GM21825 (cell line): ENCODE results near the gene POLL.
A peak's percentile ranks its signal among the peaks of the same experiment; 100 is the strongest.
"Not testable (repeated sequence)": the region's sequence is repeated elsewhere in the genome, so short reads cannot be mapped to it uniquely, and the experiment has no call there.

ENCODE experiments used
- ATAC-seq: cut with Tn5 transposase; IDR thresholded peaks from one replicate; pipeline ENCODE4 v1.9.1; 2021; ENCODE audit warnings: mild to moderate bottlenecking, moderate library complexity; ENCODE audit not compliant: unreplicated experiment

The POLL gene

DNA sequence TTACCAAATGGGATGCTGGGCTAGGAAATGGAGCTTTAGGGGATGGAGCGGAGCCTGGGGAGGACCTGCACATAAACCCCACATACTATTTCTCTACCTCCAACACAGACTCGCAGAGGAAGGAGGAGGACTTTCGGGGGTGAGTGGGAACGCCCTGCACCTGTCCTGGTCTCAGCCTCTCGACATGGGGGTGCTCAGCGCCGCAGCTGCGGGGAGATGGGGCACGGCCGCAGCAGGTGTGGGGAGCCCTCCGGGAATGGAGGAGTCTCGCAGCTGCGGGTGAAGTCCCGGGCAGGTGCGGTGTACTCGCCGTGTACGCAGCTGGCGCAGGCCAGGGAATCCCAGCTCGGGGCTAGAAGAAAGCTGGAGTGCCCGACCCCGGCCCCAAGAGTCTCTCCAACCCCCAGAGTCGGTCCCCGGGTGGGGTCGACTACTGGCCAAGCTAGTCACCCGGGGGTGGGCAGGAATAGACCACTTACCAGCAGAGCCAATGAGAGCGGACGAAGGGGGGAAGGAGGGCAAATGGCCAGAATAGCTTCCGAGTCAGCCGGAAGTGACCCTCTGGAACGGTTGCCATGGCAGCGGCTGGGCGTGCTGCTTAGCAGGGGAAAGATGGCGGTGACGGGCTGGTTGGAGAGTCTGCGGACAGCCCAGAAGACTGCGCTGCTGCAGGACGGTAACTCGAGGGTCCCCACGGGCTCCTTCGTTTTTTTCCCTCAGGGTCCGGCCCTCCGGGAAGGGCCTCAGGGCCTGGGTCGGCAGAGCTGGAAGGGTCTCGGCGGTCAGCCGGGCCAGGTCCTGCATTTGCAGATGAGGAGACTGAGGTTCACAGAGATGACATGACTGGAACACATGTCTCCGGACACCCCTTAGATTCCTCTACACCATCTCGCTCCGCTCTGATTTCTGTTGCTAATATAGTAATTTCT, at the start of gene POLL, which contains the start of gene DPCD:
POLL (minus strand) TSS at position 533 of the 929 bp plus-strand sequence. CDS start 897 bp downstream, outside the sequence.
DPCD (plus strand) TSS at position 597 of the 929 bp plus-strand sequence; CDS start at position 613, 16 bp downstream.
- peak; percentile 97 for ATAC-seq

DNA sequence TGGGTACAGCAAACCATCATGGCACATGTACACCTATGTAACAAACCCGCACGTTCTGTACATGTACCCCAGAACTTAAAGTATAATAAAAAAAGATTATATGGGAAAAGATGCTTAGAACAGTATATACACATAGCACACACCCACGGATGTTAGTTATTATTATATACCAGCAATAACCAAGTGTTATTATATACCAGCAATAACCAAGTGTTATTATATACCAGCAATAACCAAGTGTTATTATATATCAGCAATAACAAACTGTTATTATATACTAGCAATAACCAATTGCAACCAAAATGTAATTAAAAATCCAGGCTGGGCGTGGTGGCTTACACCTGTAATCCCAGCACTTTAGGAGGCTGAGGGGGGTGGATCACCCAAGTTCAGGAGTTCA, 45.5 kb upstream of the POLL start:
- not testable (repeated sequence) for ATAC-seq

DNA sequence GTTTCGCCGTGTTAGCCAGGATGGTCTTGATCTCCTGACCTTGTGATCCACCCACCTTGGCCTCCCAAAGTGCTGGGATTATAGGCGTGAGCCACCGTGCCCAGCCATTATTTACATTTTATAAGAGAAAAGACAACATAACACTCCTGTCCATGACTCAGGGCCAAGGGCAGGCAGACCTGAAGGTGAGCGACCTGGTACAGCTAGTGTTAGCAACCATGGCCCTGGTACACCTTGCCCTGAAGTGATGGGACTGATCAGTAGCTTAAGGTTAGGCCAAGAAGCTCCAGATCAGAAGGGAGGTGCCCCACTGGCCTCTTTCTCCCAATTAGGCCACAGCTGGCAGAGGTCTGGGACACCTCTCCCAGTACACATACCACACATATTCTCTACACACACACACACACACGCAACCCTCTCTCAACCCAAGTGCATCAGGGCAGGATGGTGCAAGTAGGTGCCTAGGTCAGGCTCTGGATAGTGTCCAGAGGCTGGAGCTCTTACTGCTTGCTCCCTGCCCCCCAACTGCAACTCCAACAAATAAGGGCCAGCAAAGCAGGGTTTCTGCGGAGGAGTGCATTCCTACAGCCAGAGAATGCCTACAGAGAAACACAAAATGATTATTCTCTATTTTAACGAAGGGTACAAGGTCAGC, 43.9 kb upstream of the POLL start:
- no peak for ATAC-seq

DNA sequence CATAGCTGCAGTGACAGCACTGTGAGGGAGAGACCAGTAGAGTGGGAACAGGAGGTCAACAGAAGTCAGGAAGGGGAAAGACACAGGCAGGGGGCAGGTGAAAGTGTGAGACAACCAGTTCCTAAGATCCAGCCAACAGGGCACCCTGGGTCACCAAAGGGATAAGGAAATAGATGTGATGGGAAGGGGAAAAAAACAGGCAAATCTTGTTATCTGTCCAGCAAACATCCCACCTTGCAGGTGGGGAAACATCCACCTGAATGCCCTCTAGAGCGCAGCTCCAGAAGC, 42.5 kb upstream of the POLL start:
- ATAC-seq: no peak

DNA sequence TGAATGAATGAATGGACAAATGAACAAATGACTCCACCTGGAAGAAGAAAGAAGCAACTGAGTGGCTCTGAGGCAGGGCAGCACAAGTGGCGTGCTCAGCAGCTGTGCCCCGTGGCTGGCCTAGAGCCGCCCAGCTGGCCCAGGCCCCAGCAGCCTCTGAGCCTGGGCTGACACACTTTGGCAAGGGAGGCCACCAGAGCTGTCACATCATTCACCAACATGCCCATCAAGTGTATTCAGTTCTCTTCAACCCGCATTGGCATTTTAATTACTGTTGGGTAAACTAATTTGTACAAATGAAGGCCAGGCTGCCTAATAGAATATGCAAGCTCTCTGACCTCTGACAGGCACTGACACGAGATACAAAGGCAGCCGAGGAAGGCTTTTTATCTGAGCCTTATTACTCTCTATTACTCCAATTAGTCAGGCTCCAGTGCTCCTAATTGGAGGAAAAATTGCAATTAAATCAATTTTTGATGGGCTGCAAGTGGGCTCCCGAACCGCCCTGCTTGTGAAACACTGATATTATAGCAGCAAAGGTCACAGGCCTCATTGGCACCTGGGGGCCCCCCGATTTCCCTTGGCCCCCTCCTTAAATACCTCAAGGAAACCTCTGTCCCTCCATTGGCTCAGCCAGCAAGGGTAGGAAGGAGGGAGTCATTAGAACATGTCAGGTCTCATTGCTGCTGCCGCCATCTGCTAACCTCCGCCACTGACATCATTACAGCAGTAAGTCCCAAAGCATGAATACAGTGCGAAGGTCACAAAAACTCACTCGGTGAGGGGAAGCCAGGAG, 42.0 kb upstream of the POLL start:
- ATAC-seq: no peak

DNA sequence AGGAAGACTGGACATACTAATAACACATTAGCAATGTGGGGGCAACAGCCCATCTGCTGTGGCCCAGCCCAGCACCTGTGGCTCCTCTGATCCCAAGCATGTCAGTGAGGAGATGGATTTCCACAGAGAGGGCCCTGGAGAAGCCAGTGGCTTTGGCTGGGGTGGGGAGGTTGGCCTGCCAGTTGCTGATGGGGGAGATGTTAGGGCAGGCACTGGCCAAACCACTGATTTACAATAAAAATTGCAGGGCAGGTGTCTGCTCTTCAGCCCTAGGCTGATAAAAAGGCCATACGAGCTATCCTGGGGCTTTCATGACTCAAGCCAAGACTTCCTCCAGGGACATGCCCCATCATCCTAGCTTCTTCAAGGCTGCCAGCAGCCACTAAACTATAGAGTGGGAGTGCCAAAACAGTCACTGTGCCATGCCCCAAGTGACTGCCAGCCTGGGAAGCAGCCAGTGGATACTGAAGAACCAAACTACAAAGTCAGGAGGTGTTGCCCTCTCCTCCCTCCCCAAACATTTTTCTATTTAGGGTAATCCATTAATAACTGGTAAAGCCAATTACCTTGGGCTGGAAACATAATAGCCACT, 37.9 kb upstream of the POLL start:
- ATAC-seq: no peak

DNA sequence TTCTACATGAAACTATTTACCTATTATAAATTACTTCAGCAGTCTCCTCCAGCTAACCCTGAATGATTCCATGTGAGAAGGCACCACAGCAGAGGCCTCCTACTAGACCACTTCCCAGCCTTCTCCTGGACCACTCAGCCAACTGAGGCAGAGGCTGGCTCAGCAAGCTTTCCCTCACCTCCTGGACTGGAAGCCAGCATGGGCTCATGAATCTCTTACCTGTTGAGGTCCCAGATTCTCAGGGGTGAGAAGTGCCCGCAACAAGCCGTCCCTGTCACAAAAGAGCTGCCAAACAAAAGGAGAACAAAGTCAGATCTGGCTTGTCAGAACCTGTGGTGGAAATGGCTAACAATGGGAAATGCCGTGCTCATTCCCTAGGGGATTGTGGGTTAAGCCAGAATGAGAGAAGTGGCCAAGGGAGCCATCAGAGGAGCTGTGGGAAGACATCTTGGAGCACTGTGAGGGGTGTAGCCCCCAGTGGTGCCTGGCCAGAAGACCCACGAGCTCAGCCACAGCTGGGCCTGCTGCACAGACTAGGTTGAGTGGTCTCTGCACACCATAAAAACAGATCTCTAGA, 36.6 kb upstream of the POLL start:
- ATAC-seq: no peak

DNA sequence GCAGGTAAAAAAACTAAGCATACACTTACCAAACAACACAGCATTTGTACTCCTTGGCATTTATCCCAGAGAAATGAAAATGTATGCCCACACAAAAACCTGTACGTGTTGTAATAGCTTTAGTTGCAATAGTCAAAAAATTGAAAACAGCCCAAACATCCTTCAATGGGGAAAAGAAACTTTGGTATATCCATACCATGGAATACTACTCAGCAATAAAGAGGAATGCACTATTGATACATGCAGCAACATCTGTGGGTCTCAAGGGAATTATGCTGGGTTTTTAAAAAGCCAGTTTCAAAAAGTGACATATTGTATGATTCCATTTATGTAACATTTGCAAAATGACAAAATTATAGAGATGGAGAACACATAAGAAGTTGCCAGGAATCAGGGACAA, 35.5 kb upstream of the POLL start:
- no peak for ATAC-seq

DNA sequence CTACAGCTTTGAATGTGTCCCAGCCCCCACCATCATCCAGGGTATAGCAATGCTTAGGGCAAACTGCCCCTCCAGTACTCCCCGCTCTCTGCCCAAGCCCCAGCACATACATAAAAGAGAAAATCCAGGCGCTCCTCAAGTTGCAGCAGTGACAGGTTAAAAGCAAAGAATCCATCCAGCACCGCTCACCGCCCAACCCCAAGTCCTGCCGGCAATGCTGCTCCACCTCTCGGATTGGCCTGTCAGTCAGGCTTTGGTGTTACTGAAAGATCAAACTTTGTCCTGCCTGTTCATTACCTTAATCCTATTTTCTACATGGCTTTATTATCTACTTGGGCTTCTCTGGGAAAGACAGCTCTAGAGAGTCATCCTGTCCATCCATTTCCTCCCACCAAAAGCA, 31.9 kb upstream of the POLL start:
- ATAC-seq: no peak

DNA sequence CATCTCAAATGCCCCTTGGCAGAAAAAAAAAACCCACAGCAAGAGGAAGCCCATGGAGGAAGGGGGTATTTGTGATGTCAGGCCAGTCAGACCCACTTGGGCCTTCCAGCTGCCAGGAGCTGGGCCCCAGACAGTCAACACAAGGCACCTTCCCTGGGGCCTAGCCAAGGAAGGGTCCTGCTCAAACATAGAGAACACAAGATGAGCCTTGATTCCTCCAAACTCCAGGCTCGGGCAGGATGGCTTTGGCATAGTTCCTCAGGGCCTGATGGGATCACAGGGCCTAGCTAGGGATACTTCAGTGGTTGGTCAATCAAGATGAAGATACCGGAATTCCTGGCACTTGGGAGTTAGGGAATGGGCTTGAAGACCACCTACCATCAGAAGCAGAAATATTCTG, 30.8 kb upstream of the POLL start:
- no peak for ATAC-seq

DNA sequence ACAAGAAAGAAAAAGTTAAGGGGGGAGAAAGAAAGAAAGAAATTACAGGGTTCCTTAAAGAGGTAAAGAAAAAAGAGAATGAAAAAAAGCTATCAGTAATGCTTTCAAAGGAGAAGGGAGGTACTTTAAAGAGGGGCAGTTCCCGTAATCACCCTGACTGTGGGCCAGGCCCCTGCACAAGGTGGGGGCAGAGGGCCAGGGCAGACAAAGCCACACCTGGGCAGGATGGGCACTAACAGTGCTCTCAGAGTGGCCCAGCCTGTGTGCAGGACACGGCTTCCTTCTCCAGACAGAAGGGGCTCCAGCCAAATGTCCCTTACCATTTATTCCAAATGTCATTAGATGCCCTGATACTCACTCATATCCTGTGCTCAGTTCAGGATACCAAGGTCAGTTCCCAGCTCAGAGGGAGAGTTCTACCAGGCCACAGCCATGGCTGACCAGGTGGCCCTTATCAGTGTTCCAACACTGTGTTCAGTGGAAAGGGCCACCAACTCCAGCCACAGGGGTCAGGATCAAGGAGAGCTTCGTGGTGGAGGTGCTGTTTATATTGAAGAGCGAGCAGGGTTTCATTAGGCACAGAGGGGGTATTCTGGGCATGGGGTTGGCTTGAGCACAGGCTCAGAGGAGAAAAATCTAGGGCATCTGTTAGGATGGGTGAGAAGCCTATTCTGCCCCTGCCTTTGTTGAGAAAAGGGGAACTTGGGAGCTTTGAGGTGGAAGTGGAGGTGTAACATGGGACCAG, 29.9 kb upstream of the POLL start:
- ATAC-seq: no peak

DNA sequence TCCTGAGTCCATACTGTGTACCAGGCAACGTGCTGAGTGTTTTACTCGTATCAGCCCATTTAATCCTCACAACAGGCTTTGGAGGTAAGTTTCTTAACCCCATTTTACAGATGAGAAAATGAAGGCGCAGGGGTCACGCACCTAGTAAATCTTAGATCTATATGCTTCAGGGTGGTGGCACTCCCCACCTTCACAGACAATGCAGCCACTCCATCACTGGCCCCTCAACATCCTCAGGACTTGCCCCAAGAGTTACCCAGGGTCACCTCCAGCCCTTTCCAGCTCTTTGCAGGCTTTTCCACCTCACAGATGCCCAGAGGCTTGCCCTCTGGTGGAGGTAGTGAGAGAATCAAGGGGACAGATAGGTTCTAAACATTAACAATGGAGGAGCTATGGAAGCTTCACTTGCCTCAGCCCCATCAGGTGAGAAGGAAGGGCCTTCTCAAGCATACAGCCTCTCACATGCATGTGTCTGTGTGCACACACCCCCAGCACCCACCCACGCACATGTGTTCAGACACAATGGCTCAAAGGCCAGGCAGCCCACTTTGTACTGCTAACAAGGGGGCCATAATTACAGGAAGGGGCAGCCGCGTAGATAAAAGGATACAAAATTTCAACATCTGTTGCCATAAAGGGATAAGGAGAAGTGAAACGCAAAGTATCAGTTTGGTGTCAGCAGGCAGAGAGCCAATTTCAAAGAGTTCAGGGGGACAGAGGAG, 29.2 kb upstream of the POLL start:
- ATAC-seq: no peak

DNA sequence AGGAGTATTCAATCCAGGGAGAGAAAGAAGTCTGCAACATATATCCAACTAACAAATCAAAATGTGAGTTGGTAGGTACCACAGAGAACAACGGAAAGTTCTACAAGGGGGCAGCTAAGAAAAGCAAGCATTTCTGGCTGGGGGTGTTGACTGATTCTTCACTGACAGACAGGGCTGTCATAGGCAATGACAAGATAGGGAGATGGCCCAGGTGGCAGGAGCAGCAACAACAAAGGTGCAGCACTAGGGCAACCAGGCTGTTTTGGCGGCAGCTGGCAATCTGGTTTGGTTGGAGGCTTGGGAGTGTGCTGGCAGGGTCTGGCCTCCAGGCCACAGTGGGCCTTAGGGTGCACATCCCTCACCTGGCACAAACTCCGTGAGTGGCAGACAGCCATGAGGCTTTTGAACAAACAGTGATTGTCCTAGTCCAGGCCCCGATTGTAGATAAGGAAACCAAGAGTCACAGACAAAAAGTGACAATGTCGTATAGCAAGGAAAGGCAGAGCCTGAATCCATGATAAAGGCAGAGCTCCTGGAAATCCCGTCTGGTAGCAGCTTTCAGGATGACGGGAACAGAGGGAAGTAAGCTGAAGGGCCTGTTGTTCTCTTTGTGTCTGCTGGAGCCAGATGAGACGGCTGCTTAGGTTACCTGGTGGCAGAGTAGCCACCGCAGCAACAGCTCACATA, 28.5 kb upstream of the POLL start:
- no peak for ATAC-seq

DNA sequence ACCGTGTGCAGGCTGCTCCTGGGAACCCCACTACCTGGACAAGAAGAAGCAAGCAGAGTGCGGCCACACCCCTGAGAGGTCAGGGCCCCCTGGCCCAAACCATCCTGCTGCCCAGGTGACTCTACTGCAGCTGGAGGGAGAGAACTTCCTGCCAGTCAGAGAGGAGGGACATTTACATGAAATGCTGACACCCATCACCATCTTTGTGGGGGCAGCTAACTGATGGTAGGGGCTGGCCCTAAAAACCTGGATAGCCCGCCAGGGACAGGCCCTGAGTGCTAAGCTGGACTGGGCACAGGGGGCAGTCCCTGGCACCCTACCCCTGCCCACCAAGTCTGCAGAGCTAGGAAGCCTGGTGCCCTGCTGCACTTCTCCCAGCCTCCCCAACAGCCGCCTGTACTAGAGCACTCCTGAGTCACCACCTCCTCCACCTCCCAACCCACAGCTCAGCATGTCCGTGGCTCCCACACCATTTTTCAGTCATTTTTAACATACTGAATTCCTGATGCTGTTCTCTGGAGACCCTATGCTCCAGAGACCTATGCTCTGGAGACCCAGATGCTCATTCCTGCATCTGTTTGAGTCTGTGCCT, 27.6 kb upstream of the POLL start:
- no peak for ATAC-seq

DNA sequence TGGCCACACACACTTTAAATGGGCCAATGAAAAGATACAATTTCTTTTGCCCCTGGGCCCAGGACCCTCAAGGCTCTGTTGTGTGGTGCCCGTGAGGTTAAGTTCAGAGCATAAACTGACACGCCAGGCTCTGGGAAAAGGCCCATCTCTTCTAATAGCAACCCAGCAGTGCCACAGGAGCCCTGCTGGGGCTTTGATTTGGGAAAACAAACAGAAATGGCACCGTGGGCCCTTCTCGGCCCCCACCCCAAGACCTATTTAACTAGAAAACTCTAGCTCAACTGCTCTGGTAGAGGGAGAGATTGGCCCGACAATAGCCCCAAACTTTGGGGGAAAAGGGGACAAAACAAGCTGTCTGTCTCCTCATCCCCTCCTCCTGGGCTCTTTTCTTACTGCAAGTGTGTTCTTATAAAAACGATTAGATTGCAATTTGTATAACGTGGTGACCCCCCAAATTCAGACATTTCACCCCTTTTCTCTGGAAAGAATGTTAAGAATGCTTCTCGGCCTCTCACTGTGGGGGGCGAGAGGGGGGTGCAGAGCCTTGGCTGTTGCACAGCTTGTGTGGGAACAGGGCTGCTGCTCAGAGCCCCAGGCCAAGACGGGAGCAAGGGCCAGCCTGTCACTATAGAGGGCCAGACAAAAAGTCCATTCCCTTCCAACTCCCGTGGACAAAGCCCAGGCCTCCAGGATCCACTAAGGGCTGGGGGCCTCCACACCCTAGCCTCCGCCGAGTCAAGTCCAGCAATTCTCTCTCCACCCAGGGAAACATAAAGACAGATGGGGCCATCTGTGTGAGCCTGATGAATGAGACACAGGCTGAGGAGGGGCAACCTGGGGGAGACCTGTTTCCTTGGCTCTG, 26.8 kb upstream of the POLL start:
- ATAC-seq: no peak

DNA sequence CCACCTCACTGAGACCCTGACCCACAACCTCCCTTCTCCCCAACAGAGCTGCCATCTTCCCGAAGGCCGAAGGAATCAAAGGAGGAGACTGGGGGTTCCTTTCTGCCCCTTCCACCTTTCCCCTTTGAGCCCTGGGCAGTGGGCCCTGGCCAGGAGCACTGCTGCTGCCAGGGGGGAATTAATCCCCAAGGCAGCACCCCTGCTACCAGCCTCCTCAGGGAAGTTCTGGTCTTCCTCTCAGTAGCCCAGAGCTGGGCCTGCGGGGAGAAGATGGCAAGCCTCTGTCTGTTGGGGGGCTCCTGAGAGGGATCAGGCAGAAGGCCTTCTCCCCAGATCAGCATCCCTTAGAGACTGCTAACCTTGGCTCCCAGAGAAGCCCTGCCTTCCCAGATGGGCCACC, 25.6 kb upstream of the POLL start:
- no peak for ATAC-seq

DNA sequence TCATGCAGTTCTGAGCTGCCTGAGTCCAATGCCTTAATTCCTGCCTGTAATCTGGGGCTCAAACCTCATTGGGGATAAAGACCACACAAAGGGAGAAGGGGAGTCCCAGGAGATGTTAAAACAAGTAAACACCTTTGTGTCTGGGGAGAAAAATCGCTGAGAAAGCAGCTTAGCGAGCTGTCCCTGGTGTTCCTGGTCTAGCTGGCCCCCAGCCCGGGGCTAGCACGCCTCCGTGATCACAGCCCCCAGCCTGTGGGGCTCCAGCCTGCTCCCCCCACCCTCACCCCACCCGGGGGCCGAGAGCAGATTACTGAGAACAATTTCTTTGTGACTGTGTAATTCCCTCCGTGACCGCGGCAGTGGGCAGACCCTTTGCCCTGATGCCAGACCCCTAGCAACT, 24.8 kb upstream of the POLL start:
- no peak for ATAC-seq

DNA sequence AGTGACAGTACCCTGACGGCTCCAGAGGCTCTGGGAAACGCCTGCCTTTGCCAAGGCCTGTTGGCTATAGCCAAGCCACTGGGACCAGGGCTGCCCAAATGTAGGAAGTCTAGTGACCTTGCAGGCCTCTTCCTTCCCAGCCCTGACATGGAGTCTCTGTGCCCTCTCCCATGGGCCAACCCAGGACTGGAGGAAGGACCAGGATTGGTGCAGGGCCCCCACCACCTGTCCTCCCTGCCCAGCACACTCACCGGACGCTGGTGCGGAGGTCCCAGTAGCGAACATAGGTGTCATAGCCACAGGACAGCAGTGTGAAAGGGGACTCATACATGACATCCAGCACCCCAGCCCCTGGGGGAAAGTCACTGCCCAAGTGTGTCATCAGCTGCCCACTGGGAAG, 24.0 kb upstream of the POLL start:
- no peak for ATAC-seq
